CD4-positive, alpha-beta T cell (primary cell): ENCODE measurements around the gene RNU4-1. TPM values are rescaled to one million over a fixed set of nuclear protein-coding genes. Genes with fewer than 3 reads are reported as not detected.

Source experiments
- ATAC-seq: fragments of 200-7000 bp; cut with Tn5 transposase; one replicate; pipeline ENCODE4 v1.10.0; 2022; ENCODE audit warnings: mild to moderate bottlenecking; ENCODE audit not compliant: poor library complexity
- CTCF ChIA-PET: fragments of 350-600 bp; sonication (Branson Sonifier 250); formaldehyde crosslinking; loops from one replicate; lab custom pipeline; 2021; ENCODE audit warnings: antibody characterized with exemption, inconsistent platforms; lab: Charles Lee
- POLR2A ChIA-PET: fragments of 350-600 bp; sonication (Branson Sonifier 250); formaldehyde crosslinking; loops from one replicate; lab custom pipeline; 2021; ENCODE audit warnings: antibody characterized with exemption, inconsistent platforms; lab: Charles Lee
- DNase-seq, 14 experiments: peaks; one replicate each; pipeline ENCODE4 v3.0.0-alpha.2; 2013 to 2020; ENCODE audit warnings: mixed read lengths in 2 of 14
- H3K27ac ChIP-seq, 2 donors: one replicate each; pipeline versions ENCODE4 v1.5.1 to v1.7.0; 2013; ENCODE audit warnings: low read length in 2 of 2, low read depth in 1 of 2, mild to moderate bottlenecking in 1 of 2
- H3K27me3 ChIP-seq, 2 experiments: 1 replicate in 1 of 2; 2 replicates in 1 of 2; pipeline versions ENCODE4 v1.6.1 to v1.7.0; 2013; ENCODE audit warnings: low read length in 2 of 2, control low read depth in 1 of 2, mild to moderate bottlenecking in 1 of 2, moderate library complexity in 1 of 2; ENCODE audit not compliant: insufficient read depth in 2 of 2, control insufficient read depth in 1 of 2
- H3K36me3 ChIP-seq: one replicate; pipeline ENCODE4 v1.6.1; 2013; ENCODE audit warnings: low read length, control low read depth; ENCODE audit not compliant: insufficient read depth
- H3K4me1 ChIP-seq: one replicate; pipeline ENCODE4 v1.6.1; 2013; ENCODE audit warnings: low read length, control low read depth; ENCODE audit not compliant: insufficient read depth
- H3K4me3 ChIP-seq: one replicate; pipeline ENCODE4 v1.5.1; 2013; ENCODE audit warnings: mild to moderate bottlenecking, low read length, moderate library complexity
- H3K9me3 ChIP-seq, 2 experiments: 1 replicate in 1 of 2; 2 replicates in 1 of 2; pipeline versions ENCODE4 v1.6.1 to v1.7.0; 2013; ENCODE audit warnings: low read length in 2 of 2, mild to moderate bottlenecking in 2 of 2, control low read depth in 1 of 2, moderate library complexity in 1 of 2; ENCODE audit not compliant: control insufficient read depth in 1 of 2, insufficient read depth in 1 of 2
- H3K27ac Mint-ChIP-seq: one replicate; pipeline ENCODE4 v1.8.0; 2020; ENCODE audit warnings: mixed read lengths
- H3K27me3 Mint-ChIP-seq: one replicate; pipeline ENCODE4 v1.8.0; 2021; ENCODE audit warnings: mixed read lengths
- H3K36me3 Mint-ChIP-seq: one replicate; pipeline ENCODE4 v1.8.0; 2021; ENCODE audit warnings: low read depth, mixed read lengths
- H3K4me1 Mint-ChIP-seq: one replicate; pipeline ENCODE4 v1.8.0; 2021; ENCODE audit warnings: low read depth, mixed read lengths
- H3K4me3 Mint-ChIP-seq: one replicate; pipeline ENCODE4 v1.8.0; 2020; ENCODE audit warnings: mild to moderate bottlenecking, mixed read lengths
- H3K9me3 Mint-ChIP-seq: one replicate; pipeline ENCODE4 v1.8.0; 2020; ENCODE audit warnings: mixed read lengths
- CTCF ChIP-seq: fragments of 200-600 bp; IDR thresholded peaks from one replicate; pipeline ENCODE4 v1.8.0; 2022; ENCODE audit warnings: antibody characterized with exemption, mild to moderate bottlenecking
- intact Hi-C, 2 experiments: fragments of 100-400 bp; cut with DNase I in 1 of 2; cut with micrococcal nuclease in 1 of 2; formaldehyde crosslinking; loops; one replicate each; pipeline versions ENCODE4 v1.15.1 to v1.9.0; 2023 to 2025; cut with DNase I, micrococcal nuclease
- total RNA-seq, 174 experiments: library from RNA in 2 of 174; stranded (reverse) in 2 of 174; gene quantifications; one replicate each; pipeline ENCODE4 v1.2.3 and lab custom pipeline; 2021 to 2026

RNU4-1 gene
- total RNA-seq, 2 experiments from 2014 or later = 913 to 1,035 TPM

- DNase-seq = peak in 7 of 14 experiments; percentile 2 to 58 (median 14)
- no peaks in the 10 kb centered on the region for H3K36me3 ChIP-seq
- peak overlapping the region; percentile 49 to 99 for H3K27ac ChIP-seq
- no peak for TF ChIP-seq CTCF
- peaks cover 23% of the 10 kb centered on the region for H3K4me1 ChIP-seq
- ChIA-PET CTCF (interaction anchor here (1.3 to 3.5 kb wide), 6 partner anchors 12 to 90 kb away, joined by 3 to 51 read pairs (median 12); partner anchors contain the start of genes PXN, RPLP0 and SIRT4), POLR2A (interaction anchor here (0.6 to 4.9 kb wide), 46 partner anchors 8 to 1935 kb away, joined by 3 to 271 read pairs (median 8); partner anchors contain the start of genes ANAPC5, COQ5, COX6A1 and DIABLO)
- Mint-ChIP-seq H3K4me1 (peaks cover 5% of the 10 kb centered on the region), H3K27me3 (no peaks in the 10 kb centered on the region), H3K9me3 (no peaks in the 10 kb centered on the region), H3K36me3 (no peaks in the 10 kb centered on the region), H3K27ac (no peak overlapping the region), H3K4me3 (peak overlapping the region; percentile 69)
- no peaks in the 10 kb centered on the region for H3K9me3 ChIP-seq
- no peak for ATAC-seq
- intact Hi-C loops = loop anchor here in 1 of 2 experiments (1.0 to 5.0 kb wide), 2 partner anchors 38 to 278 kb away; no protein-coding TSS in a partner anchor
- H3K27me3 ChIP-seq = no peaks in the 10 kb centered on the region
- H3K4me3 ChIP-seq = peak overlapping the region; percentile 75
Measured at GRCh38 chr12:120290609-120291305, 2.3 kb downstream of the RNU4-1 start.

GRCh38 chr12:120287491-120287890 is 5.5 kb downstream of the RNU4-1 start:
- Histone ChIP-seq H3K4me1 (peaks cover 18% of the 10 kb centered on the region), H3K4me3 (no peak overlapping the region), H3K27ac (no peak overlapping the region), H3K36me3 (no peaks in the 10 kb centered on the region), H3K27me3 (no peaks in the 10 kb centered on the region), H3K9me3 (no peaks in the 10 kb centered on the region)
- Mint-ChIP-seq H3K9me3 (no peaks in the 10 kb centered on the region), H3K4me1 (peaks cover 5% of the 10 kb centered on the region), H3K27ac (no peak overlapping the region), H3K36me3 (no peaks in the 10 kb centered on the region), H3K4me3 (no peak overlapping the region), H3K27me3 (no peaks in the 10 kb centered on the region)
- TF ChIP-seq CTCF = no peak
- DNase-seq = no peak
- intact Hi-C loops = no loop called here
- ATAC-seq = no peak
- POLR2A ChIA-PET = interaction anchor here (1.2 kb wide), 1 partner anchor 22 kb away, joined by 4 read pairs; the partner anchor contains the start of gene PXN
- CTCF ChIA-PET = interaction anchor here (1.3 to 1.7 kb wide), 3 partner anchors 15 to 362 kb away, joined by 3 to 4 read pairs (median 4); partner anchors contain the start of gene SIRT4

GRCh38 chr12:120286768-120287490 is 6.1 kb downstream of the RNU4-1 start:
- ChIA-PET CTCF (interaction anchor here (0.9 to 1.7 kb wide), 3 partner anchors 15 to 362 kb away, joined by 3 to 4 read pairs (median 4); partner anchors contain the start of gene SIRT4), POLR2A (interaction anchor here (0.8 to 1.2 kb wide), 2 partner anchors 15 to 22 kb away, joined by 3 to 4 read pairs; partner anchors contain the start of genes PXN and SIRT4)
- H3K4me3 Mint-ChIP-seq = no peak overlapping the region

More at GRCh38 chr12:120286768-120287490, 6.1 kb downstream of the RNU4-1 start:
- Mint-ChIP-seq H3K27ac (no peak overlapping the region), H3K4me1 (peaks cover 5% of the 10 kb centered on the region), H3K27me3 (no peaks in the 10 kb centered on the region), H3K9me3 (no peaks in the 10 kb centered on the region), H3K36me3 (no peaks in the 10 kb centered on the region)
- Histone ChIP-seq H3K4me3 (no peak overlapping the region), H3K36me3 (no peaks in the 10 kb centered on the region), H3K4me1 (peaks cover 13% of the 10 kb centered on the region), H3K27ac (no peak overlapping the region), H3K9me3 (no peaks in the 10 kb centered on the region), H3K27me3 (no peaks in the 10 kb centered on the region)
- DNase-seq (no peak), ATAC-seq (no peak)
- no peak for TF ChIP-seq CTCF
- intact Hi-C loops = no loop called here
